H1 (cell line): ENCODE results near the gene CLDN16. TPM values are rescaled to one million over a fixed set of nuclear protein-coding genes. Genes with fewer than 3 reads are reported as not detected.

Experiments
- CTBP2 ChIP-seq: IDR thresholded peaks from 2 replicates; pipeline ENCODE4 v1.7.0; 2011; ENCODE audit warnings: borderline replicate concordance, mild to moderate bottlenecking, moderate library complexity, mixed read lengths, low read length; ENCODE audit not compliant: insufficient read depth, insufficient read length
- GTF2F1 ChIP-seq: IDR thresholded peaks from 2 replicates; pipeline ENCODE4 v1.6.1; 2012; ENCODE audit warnings: low read depth, low read length, improper control_type of control experiment, borderline replicate concordance
- HDAC6 ChIP-seq: IDR thresholded peaks from one replicate; pipeline ENCODE4 v1.7.1; 2012; ENCODE audit warnings: low read depth, mild to moderate bottlenecking, inconsistent platforms, low read length, moderate library complexity
- polyA plus RNA-seq, 7 experiments: library from polyadenylated mRNA; depleted of rRNA in 3 of 7; stranded (reverse) in 5 of 7; unstranded in 2 of 7; fragments of >200 nt in 5 of 7; fragments of 200-250 nt in 2 of 7; gene quantifications; 1 replicate in 5 of 7; 2 replicates in 1 of 7; 4 replicates in 1 of 7; pipeline versions ENCODE4 v1.2.1 to v1.2.3, GENCODE V29; 2011 to 2013; ENCODE audit warnings: missing spikeins in 2 of 7, mixed read lengths in 2 of 7
- total RNA-seq: library from RNA; stranded (reverse); fragmentation: NEBNext Ultra II Directional; extraction: Animal tissue kit (Norgen Biotek cat#: 25700); gene quantifications from 2 replicates; pipeline ENCODE4 v1.2.1, GENCODE V29; 2021

Gene CLDN16
- total and polyA plus RNA-seq, 2 of the 8 experiments (the other 6 are each of a cell fraction or from before 2014, with no cell fraction given), result not detected

DNA sequence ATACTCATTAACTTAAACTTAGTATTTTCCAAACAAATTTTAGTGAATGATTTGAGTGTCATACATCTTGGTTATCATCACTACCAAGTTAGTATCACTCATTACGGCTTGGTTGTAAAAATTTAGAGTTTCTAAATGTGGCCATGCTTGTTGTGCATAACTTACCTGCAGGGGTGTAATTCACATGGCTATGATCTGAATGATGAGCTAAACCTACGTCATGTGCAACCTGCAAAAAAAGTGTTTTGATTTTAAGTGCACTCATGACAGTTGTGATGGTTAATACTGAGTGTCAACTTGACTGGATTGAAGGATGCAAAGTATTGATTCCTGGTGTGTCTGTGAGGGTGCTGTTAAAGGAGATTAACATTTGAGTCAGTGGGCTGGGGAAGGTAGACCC lies 17.6 kb upstream of the CLDN16 start (continued):
- TF ChIP-seq CTBP2 (no peak), GTF2F1 (no peak), HDAC6 (no peak)
